ENCODE measurements around the gene GATAD2B. TPM values are rescaled to one million over a fixed set of nuclear protein-coding genes. Genes with fewer than 3 reads are reported as not detected.

The GATAD2B gene
- polyA plus RNA-seq, 1 donor from 2014 or later: 12.8 TPM

GRCh38 chr1:153961421-153961820 is 38.6 kb upstream of the GATAD2B start:
- TF ChIP-seq, protein P1, sequence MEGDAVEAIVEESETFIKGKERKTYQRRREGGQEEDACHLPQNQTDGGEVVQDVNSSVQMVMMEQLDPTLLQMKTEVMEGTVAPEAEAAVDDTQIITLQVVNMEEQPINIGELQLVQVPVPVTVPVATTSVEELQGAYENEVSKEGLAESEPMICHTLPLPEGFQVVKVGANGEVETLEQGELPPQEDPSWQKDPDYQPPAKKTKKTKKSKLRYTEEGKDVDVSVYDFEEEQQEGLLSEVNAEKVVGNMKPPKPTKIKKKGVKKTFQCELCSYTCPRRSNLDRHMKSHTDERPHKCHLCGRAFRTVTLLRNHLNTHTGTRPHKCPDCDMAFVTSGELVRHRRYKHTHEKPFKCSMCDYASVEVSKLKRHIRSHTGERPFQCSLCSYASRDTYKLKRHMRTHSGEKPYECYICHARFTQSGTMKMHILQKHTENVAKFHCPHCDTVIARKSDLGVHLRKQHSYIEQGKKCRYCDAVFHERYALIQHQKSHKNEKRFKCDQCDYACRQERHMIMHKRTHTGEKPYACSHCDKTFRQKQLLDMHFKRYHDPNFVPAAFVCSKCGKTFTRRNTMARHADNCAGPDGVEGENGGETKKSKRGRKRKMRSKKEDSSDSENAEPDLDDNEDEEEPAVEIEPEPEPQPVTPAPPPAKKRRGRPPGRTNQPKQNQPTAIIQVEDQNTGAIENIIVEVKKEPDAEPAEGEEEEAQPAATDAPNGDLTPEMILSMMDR (IDR thresholded peaks at IDR 0.05; ENCODE audit: poor library complexity, severe bottlenecking): no peak
- TF ChIP-seq SMC3 (conservative IDR thresholded peaks at IDR 0.05; ENCODE audit: poor library complexity): no peak
- no peak for TF ChIP-seq EP300 (conservative IDR thresholded peaks at IDR 0.05; ENCODE audit: poor library complexity, severe bottlenecking)
- TF ChIP-seq RAD21 (conservative IDR thresholded peaks at IDR 0.05): no peak
- TF ChIP-seq MXI1 (conservative IDR thresholded peaks at IDR 0.05; ENCODE audit: poor library complexity, severe bottlenecking): no peak
- no peak for TF ChIP-seq REST (IDR thresholded peaks at IDR 0.05; ENCODE audit: borderline replicate concordance)
- TF ChIP-seq EZH2 (IDR thresholded peaks at IDR 0.05; ENCODE audit: borderline replicate concordance, insufficient read depth, low read length, poor library complexity, severe bottlenecking): no peak
- no peak for TF ChIP-seq TAF1 (IDR thresholded peaks at IDR 0.05; ENCODE audit: low read depth)
- TF ChIP-seq POLR2AphosphoS5 (IDR thresholded peaks at IDR 0.05): no peak
- Histone ChIP-seq H3K4me3 (ENCODE audit: low read length) (peak overlapping the region; percentile 90), H2AFZ (ENCODE audit: low read depth, low read length) (no peak overlapping the region), H3K36me3 (ENCODE audit: insufficient read depth, low read length) (no peaks in the 10 kb centered on the region), H3K9ac (ENCODE audit: low read length) (no peak overlapping the region), H4K20me1 (ENCODE audit: insufficient read depth) (no peaks in the 10 kb centered on the region), H3K27ac (ENCODE audit: low read length) (no peak overlapping the region), H3K9me2 (ENCODE audit: insufficient read depth, low read length) (no peaks in the 10 kb centered on the region), H3K4me2 (ENCODE audit: low read length) (peak overlapping the region; percentile 88), H3K27me3 (ENCODE audit: insufficient read depth, low read depth, low read length) (no peaks in the 10 kb centered on the region), H3F3A (ENCODE audit: insufficient read depth, low read length, poor library complexity, severe bottlenecking) (no peaks in the 10 kb centered on the region), H3K79me2 (replicated peaks; ENCODE audit: insufficient read depth, low read length) (peaks cover 41% of the 10 kb centered on the region), H3K9me3 (ENCODE audit: low read length) (no peaks in the 10 kb centered on the region)

GRCh38 chr1:153960206-153960605 is 37.4 kb upstream of the GATAD2B start:
- peaks cover 51% of the 10 kb centered on the region for H3K79me2 ChIP-seq (replicated peaks; ENCODE audit: insufficient read depth, low read length)
- no peaks in the 10 kb centered on the region for H3K9me2 ChIP-seq (ENCODE audit: insufficient read depth, low read length)
- TF ChIP-seq RAD21 (conservative IDR thresholded peaks at IDR 0.05) (no peak), MXI1 (conservative IDR thresholded peaks at IDR 0.05; ENCODE audit: poor library complexity, severe bottlenecking) (no peak), POLR2AphosphoS5 (IDR thresholded peaks at IDR 0.05) (no peak), EZH2 (IDR thresholded peaks at IDR 0.05; ENCODE audit: borderline replicate concordance, insufficient read depth, low read length, poor library complexity, severe bottlenecking) (no peak), SMC3 (conservative IDR thresholded peaks at IDR 0.05; ENCODE audit: poor library complexity) (no peak), TAF1 (IDR thresholded peaks at IDR 0.05; ENCODE audit: low read depth) (no peak), REST (IDR thresholded peaks at IDR 0.05; ENCODE audit: borderline replicate concordance) (no peak), EP300 (conservative IDR thresholded peaks at IDR 0.05; ENCODE audit: poor library complexity, severe bottlenecking) (no peak)
- TF ChIP-seq, protein P1 (IDR thresholded peaks at IDR 0.05; ENCODE audit: poor library complexity, severe bottlenecking): no peak
- no peaks in the 10 kb centered on the region for H3K27me3 ChIP-seq (ENCODE audit: insufficient read depth, low read depth, low read length)
- no peak overlapping the region for H3K9ac ChIP-seq (ENCODE audit: low read length)
- no peaks in the 10 kb centered on the region for H3K9me3 ChIP-seq (ENCODE audit: low read length)
- H3K27ac ChIP-seq (ENCODE audit: low read length): no peak overlapping the region
- no peak overlapping the region for H3K4me3 ChIP-seq (ENCODE audit: low read length)
- no peaks in the 10 kb centered on the region for H4K20me1 ChIP-seq (ENCODE audit: insufficient read depth)
- H3K4me2 ChIP-seq (ENCODE audit: low read length): no peak overlapping the region
- no peaks in the 10 kb centered on the region for H3F3A ChIP-seq (ENCODE audit: insufficient read depth, low read length, poor library complexity, severe bottlenecking)
- H2AFZ ChIP-seq (ENCODE audit: low read depth, low read length): no peak overlapping the region
- no peaks in the 10 kb centered on the region for H3K36me3 ChIP-seq (ENCODE audit: insufficient read depth, low read length)
